Stomach (tissue), 9 donors: ENCODE results near the gene NAV1. TPM values are rescaled to one million over a fixed set of nuclear protein-coding genes. Genes with fewer than 3 reads are reported as not detected.

Source experiments
- DNase-seq, 2 donors: peaks; one replicate each; pipeline versions ENCODE4 v3.0.0 to v3.0.0-alpha.2; 2013 to 2019
- H3K27ac ChIP-seq, 5 donors: fragments of 200-600 bp in 4 of 5; sonication (generic) in 4 of 5; one replicate each; pipeline ENCODE4 v1.5.1; 2013 to 2019; ENCODE audit warnings: mild to moderate bottlenecking in 1 of 5, moderate library complexity in 1 of 5
- H3K27me3 ChIP-seq, 3 donors: fragments of 200-600 bp; sonication (generic); one replicate each; pipeline ENCODE4 v1.5.1; 2017 to 2019; ENCODE audit warnings: mixed run types in 1 of 3
- H3K36me3 ChIP-seq, 4 donors: fragments of 200-600 bp; sonication (generic); 1 replicate in 3 of 4; 2 replicates in 1 of 4; pipeline ENCODE4 v1.5.1; 2016 to 2019
- H3K4me1 ChIP-seq, 4 donors: fragments of 200-600 bp; sonication (generic); one replicate each; pipeline ENCODE4 v1.5.1; 2016 to 2019
- H3K4me3 ChIP-seq, 4 donors: fragments of 200-600 bp; sonication (generic) in 3 of 4; one replicate each; pipeline ENCODE4 v1.5.1; 2016 to 2019; ENCODE audit warnings: mild to moderate bottlenecking in 1 of 4
- H3K9me3 ChIP-seq, 4 donors: fragments of 200-600 bp; sonication (generic); one replicate each; pipeline ENCODE4 v1.5.1; 2016 to 2019
- CTCF ChIP-seq, 7 experiments: fragments of 450-650 bp in 4 of 7; fragments of 200-600 bp in 3 of 7; sonication (generic) in 3 of 7; IDR thresholded peaks; one replicate each; pipeline ENCODE4 v1.5.1; 2016 to 2019; ENCODE audit warnings: antibody characterized with exemption in 7 of 7, control low read depth in 2 of 7, mild to moderate bottlenecking in 1 of 7
- EP300 ChIP-seq: sonication (generic); formaldehyde crosslinking; IDR thresholded peaks from one replicate; pipeline ENCODE4 v1.6.1; 2017; ENCODE audit warnings: antibody characterized with exemption
- POLR2A ChIP-seq, 4 donors: fragments of 450-650 bp; IDR thresholded peaks; one replicate each; pipeline ENCODE4 v1.6.1; 2016; ENCODE audit warnings: antibody characterized with exemption in 4 of 4, control low read depth in 2 of 4, mild to moderate bottlenecking in 1 of 4, moderate library complexity in 1 of 4
- POLR2AphosphoS5 ChIP-seq, 3 donors: sonication (generic); formaldehyde crosslinking; IDR thresholded peaks; one replicate each; pipeline ENCODE4 v1.6.1; 2016; ENCODE audit warnings: antibody characterized with exemption in 3 of 3
- WGBS, 5 donors: extraction: QIAGEN DNeasy Blood & Tissue Kit in 3 of 5; methylation state at CpG; one replicate each; pipeline versions ENCODE4 v1.1.5 to v1.1.7; 2013 to 2018; 5-methylcytosine and 5-hydroxymethylcytosine counted together
- intact Hi-C: fragments of 100-400 bp; cut with DNase I; formaldehyde crosslinking; loops from one replicate; pipeline ENCODE4 v1.15.1; 2023; ENCODE audit warnings: low total_unique reads
- polyA plus RNA-seq, 3 donors: library from polyadenylated mRNA; stranded (reverse); fragments of 200-250 nt; gene quantifications; one replicate each; pipeline ENCODE4 v1.2.3, GENCODE V29; 2013
- total RNA-seq, 5 donors: library from RNA; depleted of rRNA; stranded (reverse); fragments of >200 nt; gene quantifications; one replicate each; pipeline versions ENCODE4 v1.1.0 to v1.2.3, GENCODE V29; 2014 to 2016
- donor health status: healthy with polysubstance abuse.
- donor health status: Bipolar disorder and iron deficiency.
- donor health status: healthy.

Gene NAV1
- total and polyA plus RNA-seq, 8 donors, result 3.0 to 33.0 (median 11.9) TPM

GRCh38 chr1:201508809-201509208, 30.1 kb upstream of the NAV1 start:
- no peak for TF ChIP-seq POLR2A (IDR thresholded peaks at IDR 0.05)
- peak in 1 of 3 donors; percentile 50 for TF ChIP-seq POLR2AphosphoS5 (IDR thresholded peaks at IDR 0.05)
- TF ChIP-seq EP300, result no peak
- H3K4me1 ChIP-seq, result peaks cover 46 to 71% (median 66%) of the 10 kb centered on the region in 4 donors
- no peaks in the 10 kb centered on the region for H3K27me3 ChIP-seq
- peak overlapping the region in 4 of 5 donors; percentile 93 to 96 (median 95) for H3K27ac ChIP-seq
- no peak overlapping the region for H3K4me3 ChIP-seq
- DNase-seq, result no peak
- H3K36me3 ChIP-seq, result no peaks in the 10 kb centered on the region
- intact Hi-C loops, result no loop called here
- 76 to 90% (median 88%) methylated on average over 2 of the region's 2 CpGs for WGBS, 5 donors
- H3K9me3 ChIP-seq, result no peaks in the 10 kb centered on the region

- peak overlapping the region in 3 of 5 donors; percentile 58 to 95 (median 93) for H3K27ac ChIP-seq
- TF ChIP-seq EP300 (no peak), CTCF (IDR thresholded peaks at IDR 0.05) (no peak), POLR2AphosphoS5 (IDR thresholded peaks at IDR 0.05) (no peak), POLR2A (IDR thresholded peaks at IDR 0.05) (no peak)
- intact Hi-C loops, result no loop called here
- 96 to 99% (median 97%) methylated on average over 2 of the region's 2 CpGs for WGBS, 5 donors
- no peaks in the 10 kb centered on the region for H3K9me3 ChIP-seq
- H3K36me3 ChIP-seq, result no peaks in the 10 kb centered on the region
- H3K27me3 ChIP-seq, result no peaks in the 10 kb centered on the region
- H3K4me3 ChIP-seq, result no peak overlapping the region
- H3K4me1 ChIP-seq, result peaks cover 41 to 67% (median 57%) of the 10 kb centered on the region in 4 donors
- no peak for DNase-seq
Measured at GRCh38 chr1:201509601-201510374, 29.1 kb upstream of the NAV1 start.

- WGBS, 5 donors, result 85 to 100% (median 96%) methylated on average over 1 of the region's 1 CpG
- no peaks in the 10 kb centered on the region for H3K27me3 ChIP-seq
- peaks cover 33 to 67% (median 50%) of the 10 kb centered on the region in 4 donors for H3K4me1 ChIP-seq
- TF ChIP-seq POLR2A (IDR thresholded peaks at IDR 0.05) (no peak), CTCF (IDR thresholded peaks at IDR 0.05) (no peak), POLR2AphosphoS5 (IDR thresholded peaks at IDR 0.05) (no peak), EP300 (no peak)
- DNase-seq, result no peak
- no peaks in the 10 kb centered on the region for H3K9me3 ChIP-seq
- H3K36me3 ChIP-seq, result no peaks in the 10 kb centered on the region
- peak overlapping the region in 3 of 5 donors; percentile 78 to 95 (median 83) for H3K27ac ChIP-seq
- intact Hi-C loops, result no loop called here
- no peak overlapping the region for H3K4me3 ChIP-seq
Measured at GRCh38 chr1:201510734-201511133, 28.2 kb upstream of the NAV1 start.

GRCh38 chr1:201511396-201511940, 27.5 kb upstream of the NAV1 start:
- peak overlapping the region; percentile 78 to 95 (median 87) for H3K27ac ChIP-seq
- no peak for DNase-seq
- TF ChIP-seq EP300 (no peak), POLR2A (IDR thresholded peaks at IDR 0.05) (no peak), POLR2AphosphoS5 (IDR thresholded peaks at IDR 0.05) (no peak), CTCF (IDR thresholded peaks at IDR 0.05) (no peak)
- WGBS, 5 donors, result 67 to 74% (median 74%) methylated on average over 6 of the region's 6 CpGs
- peaks cover 27 to 63% (median 43%) of the 10 kb centered on the region in 4 donors for H3K4me1 ChIP-seq
- H3K4me3 ChIP-seq, result no peak overlapping the region
- no peaks in the 10 kb centered on the region for H3K36me3 ChIP-seq
- no peaks in the 10 kb centered on the region for H3K9me3 ChIP-seq
- intact Hi-C loops, result no loop called here
- no peaks in the 10 kb centered on the region for H3K27me3 ChIP-seq
